HepG2 (cell line): Measurements from ENCODE around the gene KRT17. TPM values are rescaled to one million over a fixed set of nuclear protein-coding genes. Genes with fewer than 3 reads are reported as not detected.
A peak's percentile ranks its signal among the peaks of the same experiment; 100 is the strongest.

Source experiments
- BATF2 ChIP-seq: sonication (generic); formaldehyde crosslinking; IDR thresholded peaks from 2 replicates; pipeline ENCODE4 v1.8.0; 2022; ENCODE audit warnings: mild to moderate bottlenecking, missing genetic modification reagents, moderate library complexity
- BRD4 ChIP-seq: sonication (generic); formaldehyde crosslinking; IDR thresholded peaks from 2 replicates; pipeline ENCODE4 v1.4.0; 2020; ENCODE audit warnings: missing genetic modification reagents
- HNRNPUL1 ChIP-seq: fragments of 200-400 bp; formaldehyde crosslinking; IDR thresholded peaks from 2 replicates; pipeline ENCODE4 v1.6.1; 2017; ENCODE audit warnings: low read depth, mild to moderate bottlenecking, low read length, moderate library complexity
- ISX ChIP-seq: sonication (generic); formaldehyde crosslinking; conservative IDR thresholded peaks from 2 replicates; pipeline ENCODE4 v1.5.0; 2020; ENCODE audit warnings: missing genetic modification reagents
- KLF12 ChIP-seq: sonication (generic); formaldehyde crosslinking; IDR thresholded peaks from 2 replicates; pipeline ENCODE4 v1.4.0; 2020; ENCODE audit warnings: missing genetic modification reagents, borderline replicate concordance
- MAFG ChIP-seq: sonication (generic); formaldehyde crosslinking; IDR thresholded peaks from 2 replicates; pipeline ENCODE4 v1.5.1; 2020; ENCODE audit warnings: mild to moderate bottlenecking, missing genetic modification reagents
- NPAS2 ChIP-seq: sonication (generic); formaldehyde crosslinking; IDR thresholded peaks from 2 replicates; pipeline ENCODE4 v1.8.0; 2022; ENCODE audit warnings: mild to moderate bottlenecking, missing genetic modification reagents, borderline replicate concordance
- RFXANK ChIP-seq: IDR thresholded peaks from 2 replicates; pipeline ENCODE4 v1.6.1; 2016
- STAG1 ChIP-seq: sonication (generic); formaldehyde crosslinking; IDR thresholded peaks from 2 replicates; pipeline ENCODE4 v1.4.0; 2020; ENCODE audit warnings: missing genetic modification reagents
- U2AF1 ChIP-seq: fragments of 200-400 bp; formaldehyde crosslinking; optimal IDR thresholded peaks from 2 replicates; pipeline ENCODE3; 2017; ENCODE audit warnings: mild to moderate bottlenecking, low read depth, low read length
- ZBED4 ChIP-seq: sonication (generic); formaldehyde crosslinking; IDR thresholded peaks from 2 replicates; pipeline ENCODE4 v1.4.0; 2020; ENCODE audit warnings: missing genetic modification reagents, borderline replicate concordance
- ZNF256 ChIP-seq: sonication (generic); formaldehyde crosslinking; conservative IDR thresholded peaks from 2 replicates; pipeline ENCODE4 v1.4.0; 2020; ENCODE audit warnings: missing genetic modification reagents
- ZNF329 ChIP-seq: sonication (generic); formaldehyde crosslinking; IDR thresholded peaks from 2 replicates; pipeline ENCODE4 v1.9.0; 2021; ENCODE audit warnings: low read depth, mild to moderate bottlenecking, missing genetic modification reagents
- ZNF354B ChIP-seq: sonication (generic); formaldehyde crosslinking; IDR thresholded peaks from 2 replicates; pipeline ENCODE4 v1.8.0; 2022; ENCODE audit warnings: mild to moderate bottlenecking, missing genetic modification reagents
- ZNF468 ChIP-seq: sonication (generic); formaldehyde crosslinking; IDR thresholded peaks from 2 replicates; pipeline ENCODE4 v1.8.0; 2022; ENCODE audit warnings: mild to moderate bottlenecking, moderate library complexity, missing genetic modification reagents
- ZNF512 ChIP-seq: sonication (generic); formaldehyde crosslinking; IDR thresholded peaks from 2 replicates; pipeline ENCODE4 v1.4.0; 2020; ENCODE audit warnings: mild to moderate bottlenecking, missing genetic modification reagents
- ZNF7 ChIP-seq: IDR thresholded peaks from 2 replicates; pipeline ENCODE4 v1.6.1; 2016; ENCODE audit warnings: missing biosample characterization, missing genetic modification reagents
- ZSCAN25 ChIP-seq: sonication (generic); formaldehyde crosslinking; IDR thresholded peaks from 2 replicates; pipeline ENCODE4 v1.8.0; 2022; ENCODE audit warnings: mild to moderate bottlenecking, missing genetic modification reagents
- ZUFSP ChIP-seq: sonication (generic); formaldehyde crosslinking; IDR thresholded peaks from 2 replicates; pipeline ENCODE4 v1.9.0; 2021; ENCODE audit warnings: missing genetic modification reagents, mild to moderate bottlenecking, borderline replicate concordance
- polyA plus RNA-seq, 8 experiments: library from polyadenylated mRNA; depleted of rRNA in 3 of 8; stranded (reverse) in 7 of 8; unstranded in 1 of 8; fragments of >200 nt; fragmentation: Illumina TruSeq in 4 of 8; extraction: Trizol in 4 of 8; gene quantifications; 2 replicates each; pipeline versions ENCODE4 v1.2.1 to v1.2.3, GENCODE V29; 2011 to 2016; ENCODE audit warnings: low read depth in 4 of 8, missing spikeins in 1 of 8, mixed read lengths in 1 of 8; ENCODE audit not compliant: insufficient read depth in 1 of 8
- total RNA-seq, 5 experiments: library from RNA; depleted of rRNA; stranded (reverse); fragments of >200 nt; fragmentation: Illumina TruSeq; extraction: Trizol; gene quantifications; 2 replicates each; pipeline ENCODE4 v1.2.3, GENCODE V29; 2016; ENCODE audit warnings: low read depth in 1 of 5

Gene KRT17
- total and polyA plus RNA-seq, 2 of the 13 experiments (the other 11 are each of a cell fraction or from before 2014, with no cell fraction given), result 0.38 to 0.82 TPM

GRCh38 chr17:41665566-41666236 is 41.3 kb upstream of the KRT17 start (continued):
- TF ChIP-seq BRD4 (CRISPR knock-in tag) (no peak), ISX (CRISPR knock-in tag) (no peak), ZNF354B (no peak), ZUFSP (no peak), BATF2 (no peak), ZNF7 (CRISPR knock-in tag) (no peak), U2AF1 (no peak), ZSCAN25 (CRISPR knock-in tag) (no peak; the same call in 1 of the 2 replicates), HNRNPUL1 (no peak), ZNF468 (CRISPR knock-in tag) (no peak), ZNF512 (CRISPR knock-in tag) (no peak), ZNF329 (CRISPR knock-in tag) (no peak), MAFG (CRISPR knock-in tag) (no peak), ZBED4 (CRISPR knock-in tag) (no peak), ZNF256 (CRISPR knock-in tag) (0 out of 2 replicates have a peak, but pooled peaks have one; percentile 69), RFXANK (CRISPR knock-in tag) (no peak), NPAS2 (CRISPR knock-in tag) (no peak), STAG1 (CRISPR knock-in tag) (no peak; the same call in 1 of the 2 replicates), KLF12 (CRISPR knock-in tag) (no peak)
